Stimulated activated CD8-positive, alpha-beta memory T cell treated with anti-CD3 and anti-CD28 coated beads, Interleukin-15, amount 100 ng/mL, for 24 hours (primary cell): ENCODE data around the gene RPS6KC1.
"Not testable (repeated sequence)": the region's sequence is repeated elsewhere in the genome, so short reads cannot be mapped to it uniquely, and the experiment has no call there.

Source experiments
- DNase-seq: peaks from one replicate; pipeline ENCODE4 v3.0.0-alpha.2; 2020; ENCODE audit warnings: low read depth

The RPS6KC1 gene

GRCh38 chr1:213054733-213055591, 3.9 kb downstream of the RPS6KC1 start:
- DNase-seq = no peak

- DNase-seq = no peak
These were observed 4.7 kb downstream of the RPS6KC1 start for GRCh38 chr1:213055767-213056166.

GRCh38 chr1:213057264-213058059, 6.4 kb downstream of the RPS6KC1 start:
- no peak for DNase-seq

GRCh38 chr1:213060836-213061235, 9.8 kb downstream of the RPS6KC1 start:
- no peak for DNase-seq

GRCh38 chr1:213061263-213061662, 10.2 kb downstream of the RPS6KC1 start:
- no peak for DNase-seq

- no peak for DNase-seq
These were observed 14.8 kb downstream of the RPS6KC1 start for GRCh38 chr1:213065800-213066199.

- DNase-seq = no peak
These were observed 15.3 kb downstream of the RPS6KC1 start for GRCh38 chr1:213066363-213066762.

- DNase-seq = no peak
These were observed 16.3 kb downstream of the RPS6KC1 start for GRCh38 chr1:213067352-213067751.

- DNase-seq = no peak
These were observed 19.4 kb downstream of the RPS6KC1 start for GRCh38 chr1:213070406-213070805.

- DNase-seq = no peak
These were observed 24.7 kb downstream of the RPS6KC1 start for GRCh38 chr1:213075725-213076124.

- no peak for DNase-seq
These were observed 31.5 kb downstream of the RPS6KC1 start for GRCh38 chr1:213082420-213083111.

- no peak for DNase-seq
These were observed 32.0 kb downstream of the RPS6KC1 start for GRCh38 chr1:213083112-213083445.

- no peak for DNase-seq
These were observed 36.9 kb downstream of the RPS6KC1 start for GRCh38 chr1:213087911-213088310.

- no peak for DNase-seq
These were observed 39.1 kb downstream of the RPS6KC1 start for GRCh38 chr1:213089924-213090677.

GRCh38 chr1:213094446-213094845, 43.4 kb downstream of the RPS6KC1 start:
- no peak for DNase-seq

GRCh38 chr1:213095467-213095866, 44.4 kb downstream of the RPS6KC1 start:
- no peak for DNase-seq

- DNase-seq = no peak
These were observed 48.8 kb downstream of the RPS6KC1 start for GRCh38 chr1:213099682-213100399.

- DNase-seq = not testable (repeated sequence)
These were observed 49.5 kb downstream of the RPS6KC1 start for GRCh38 chr1:213100565-213100964.

GRCh38 chr1:213103377-213104306, 52.6 kb downstream of the RPS6KC1 start:
- DNase-seq = no peak

GRCh38 chr1:213104604-213105003, 53.6 kb downstream of the RPS6KC1 start:
- DNase-seq = no peak
